Measurements from ENCODE around the gene CBX3. TPM values are rescaled to one million over a fixed set of nuclear protein-coding genes. Genes with fewer than 3 reads are reported as not detected.
"Not testable (repeated sequence)": the region's sequence is repeated elsewhere in the genome, so short reads cannot be mapped to it uniquely, and the experiment has no call there.

The CBX3 gene
- total RNA-seq, 4 donors from 2014 or later: 30.5 to 178 (median 88.1) TPM

DNA sequence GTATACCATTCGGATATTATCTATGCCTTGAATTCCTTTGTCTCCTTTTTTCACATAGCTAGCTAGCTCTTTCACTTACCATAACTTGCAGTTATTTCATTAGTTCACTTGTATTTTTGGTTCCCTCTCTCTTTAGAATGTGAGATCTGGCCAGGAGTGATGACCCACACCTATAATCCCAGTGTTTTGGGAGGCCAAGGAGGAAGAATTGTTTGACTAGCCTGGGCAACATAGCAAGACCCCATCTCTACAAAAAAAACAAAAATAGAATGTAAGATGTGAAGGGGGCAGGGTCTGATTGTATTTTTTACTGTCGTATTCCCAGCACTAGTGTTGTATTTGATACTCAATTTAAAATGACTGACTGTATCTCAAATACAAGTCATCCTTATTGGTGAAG is 29.9 kb upstream of the CBX3 start:
- no peak for TF ChIP-seq POLR2A (IDR thresholded peaks at IDR 0.05)
- TF ChIP-seq, protein P1, sequence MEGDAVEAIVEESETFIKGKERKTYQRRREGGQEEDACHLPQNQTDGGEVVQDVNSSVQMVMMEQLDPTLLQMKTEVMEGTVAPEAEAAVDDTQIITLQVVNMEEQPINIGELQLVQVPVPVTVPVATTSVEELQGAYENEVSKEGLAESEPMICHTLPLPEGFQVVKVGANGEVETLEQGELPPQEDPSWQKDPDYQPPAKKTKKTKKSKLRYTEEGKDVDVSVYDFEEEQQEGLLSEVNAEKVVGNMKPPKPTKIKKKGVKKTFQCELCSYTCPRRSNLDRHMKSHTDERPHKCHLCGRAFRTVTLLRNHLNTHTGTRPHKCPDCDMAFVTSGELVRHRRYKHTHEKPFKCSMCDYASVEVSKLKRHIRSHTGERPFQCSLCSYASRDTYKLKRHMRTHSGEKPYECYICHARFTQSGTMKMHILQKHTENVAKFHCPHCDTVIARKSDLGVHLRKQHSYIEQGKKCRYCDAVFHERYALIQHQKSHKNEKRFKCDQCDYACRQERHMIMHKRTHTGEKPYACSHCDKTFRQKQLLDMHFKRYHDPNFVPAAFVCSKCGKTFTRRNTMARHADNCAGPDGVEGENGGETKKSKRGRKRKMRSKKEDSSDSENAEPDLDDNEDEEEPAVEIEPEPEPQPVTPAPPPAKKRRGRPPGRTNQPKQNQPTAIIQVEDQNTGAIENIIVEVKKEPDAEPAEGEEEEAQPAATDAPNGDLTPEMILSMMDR (IDR thresholded peaks at IDR 0.05): no peak
- Histone ChIP-seq H3K36me3 (no peaks in the 10 kb centered on the region), H3K4me3 (no peak overlapping the region), H3K4me1 (no peaks in the 10 kb centered on the region), H3K27me3 (no peaks in the 10 kb centered on the region), H3K9me3 (no peaks in the 10 kb centered on the region), H3K27ac (no peak overlapping the region)
- intact Hi-C loops (cut with DNase I; ENCODE audit: low total_unique reads): no loop called here
- no peak for DNase-seq

DNA sequence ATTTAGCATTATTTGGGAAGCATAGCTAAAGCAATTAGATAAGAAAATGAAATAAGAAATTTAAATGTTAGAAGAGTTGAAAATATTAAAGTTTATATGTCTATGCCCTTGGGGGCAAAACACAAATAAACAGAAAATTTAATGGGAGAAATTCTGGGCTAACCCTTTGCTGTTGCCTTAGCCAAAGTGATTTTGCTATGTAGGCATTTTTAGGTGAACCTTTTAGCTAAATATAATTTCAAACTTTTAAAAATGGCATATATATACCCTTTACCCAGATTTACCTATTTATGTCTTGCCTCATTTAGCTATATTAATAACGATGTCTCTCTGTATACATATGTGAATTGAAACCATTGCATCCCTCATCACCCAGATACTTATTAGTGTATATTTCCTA is 29.5 kb upstream of the CBX3 start:
- Histone ChIP-seq H3K9me3 (no peaks in the 10 kb centered on the region), H3K4me1 (no peaks in the 10 kb centered on the region), H3K36me3 (no peaks in the 10 kb centered on the region), H3K27me3 (no peaks in the 10 kb centered on the region), H3K4me3 (no peak overlapping the region), H3K27ac (no peak overlapping the region)
- TF ChIP-seq POLR2A (IDR thresholded peaks at IDR 0.05): no peak
- no peak for DNase-seq
- intact Hi-C loops (cut with DNase I; ENCODE audit: low total_unique reads): no loop called here

DNA sequence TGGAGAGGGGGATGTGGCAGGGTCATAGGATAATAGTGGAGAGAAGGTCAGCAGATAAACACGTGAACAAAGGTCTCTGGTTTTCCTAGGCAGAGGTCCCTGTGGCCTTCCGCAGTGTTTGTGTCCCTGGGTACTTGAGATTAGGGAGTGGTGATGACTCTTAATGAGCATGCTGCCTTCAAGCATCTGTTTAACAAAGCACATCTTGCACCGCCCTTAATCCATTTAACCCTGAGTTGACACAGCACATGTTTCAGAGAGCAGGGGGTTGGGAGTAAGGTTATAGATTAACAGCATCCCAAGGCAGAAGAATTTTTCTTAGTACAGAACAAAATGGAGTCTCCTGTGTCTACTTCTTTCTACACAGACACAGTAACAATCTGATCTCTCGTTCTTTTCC is 25.6 kb upstream of the CBX3 start:
- not testable (repeated sequence) for H3K9me3 ChIP-seq, H3K4me3 ChIP-seq, DNase-seq

DNA sequence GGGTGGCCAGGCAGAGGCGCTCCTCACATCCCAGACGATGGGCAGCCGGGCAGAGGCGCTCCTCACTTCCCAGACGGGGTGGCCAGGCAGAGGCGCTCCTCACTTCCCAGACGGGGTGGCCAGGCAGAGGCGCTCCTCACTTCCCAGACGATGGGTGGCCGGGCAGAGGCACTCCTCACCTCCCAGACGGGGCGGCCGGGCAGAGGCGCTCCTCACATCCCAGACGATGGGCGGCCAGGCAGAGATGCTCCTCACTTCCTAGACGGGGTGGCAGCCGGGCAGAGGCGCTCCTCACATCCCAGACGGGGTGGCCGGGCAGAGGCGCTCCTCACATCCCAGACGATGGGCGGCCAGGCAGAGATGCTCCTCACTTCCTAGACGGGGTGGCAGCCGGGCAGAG is 24.8 kb upstream of the CBX3 start:
- intact Hi-C loops (cut with DNase I; ENCODE audit: low total_unique reads); H3K27ac ChIP-seq; H3K27me3 ChIP-seq; DNase-seq; H3K4me3 ChIP-seq; H3K9me3 ChIP-seq; H3K4me1 ChIP-seq; H3K36me3 ChIP-seq: not testable (repeated sequence)

More for the DNA sequence above, 25.6 kb upstream of the CBX3 start:
- H3K27me3 ChIP-seq; H3K36me3 ChIP-seq; H3K27ac ChIP-seq; intact Hi-C loops (cut with DNase I; ENCODE audit: low total_unique reads); H3K4me1 ChIP-seq: not testable (repeated sequence)

DNA sequence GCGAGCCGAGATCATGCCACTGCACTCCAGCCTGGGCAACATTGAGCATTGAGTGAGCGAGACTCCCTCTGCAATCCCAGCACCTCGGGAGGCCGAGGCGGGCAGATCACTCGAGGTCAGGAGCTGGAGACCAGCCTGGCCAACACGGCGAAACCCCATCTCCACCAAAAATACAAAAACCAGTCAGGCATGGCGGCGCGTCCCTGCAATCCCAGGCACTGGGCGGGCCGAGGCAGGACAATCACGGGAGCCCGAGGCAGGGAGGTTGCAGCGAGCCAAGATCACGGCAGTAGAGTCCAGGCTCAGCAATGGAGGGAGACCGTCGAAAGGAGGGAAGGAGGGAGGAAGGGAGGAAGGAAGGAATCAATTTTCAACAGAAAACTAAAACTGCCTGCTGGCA is 24.3 kb upstream of the CBX3 start:
- H3K4me1 ChIP-seq; intact Hi-C loops (cut with DNase I; ENCODE audit: low total_unique reads); H3K27me3 ChIP-seq; H3K9me3 ChIP-seq; H3K36me3 ChIP-seq; H3K27ac ChIP-seq; DNase-seq; H3K4me3 ChIP-seq: not testable (repeated sequence)

DNA sequence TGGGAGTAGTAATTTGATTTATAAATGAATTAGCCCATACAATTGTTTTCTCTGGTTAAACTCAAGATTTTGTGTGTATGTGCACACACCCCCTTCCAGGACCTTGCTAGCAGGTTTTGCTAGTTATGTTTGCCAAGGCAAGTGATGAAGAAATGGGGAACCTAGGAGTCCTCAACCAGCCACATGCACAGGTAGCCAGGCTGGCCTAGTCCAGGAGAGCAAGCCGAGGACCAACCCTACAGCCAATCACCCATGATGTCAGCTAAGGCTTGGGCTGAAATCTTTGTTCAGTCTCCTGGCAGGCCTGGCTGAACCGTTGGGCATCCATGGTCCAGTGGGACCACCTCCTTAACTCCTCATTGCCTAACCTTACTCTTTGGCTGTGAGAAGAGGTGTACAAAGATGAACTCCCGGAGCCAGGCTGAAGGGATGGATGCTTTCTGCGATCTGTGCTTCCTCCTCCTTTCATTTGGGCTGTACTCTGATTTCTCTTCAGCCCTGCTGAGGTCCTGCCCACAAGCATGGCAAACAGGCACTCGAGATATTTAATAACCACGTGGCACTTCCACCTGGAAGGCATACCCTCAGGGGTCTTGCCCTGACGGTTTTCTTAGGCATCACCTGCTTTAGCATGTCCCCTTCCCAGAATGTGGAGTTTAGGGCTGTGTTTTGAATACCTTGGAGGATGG is 23.1 kb upstream of the CBX3 start:
- no peaks in the 10 kb centered on the region for H3K4me1 ChIP-seq
- no peak overlapping the region for H3K4me3 ChIP-seq
- no peaks in the 10 kb centered on the region for H3K27me3 ChIP-seq
- DNase-seq: no peak
- H3K27ac ChIP-seq: no peak overlapping the region
- intact Hi-C loops (cut with DNase I; ENCODE audit: low total_unique reads): no loop called here
- H3K36me3 ChIP-seq: no peaks in the 10 kb centered on the region
- TF ChIP-seq, protein P1 (IDR thresholded peaks at IDR 0.05): no peak
- TF ChIP-seq POLR2A (IDR thresholded peaks at IDR 0.05): no peak
- H3K9me3 ChIP-seq: no peaks in the 10 kb centered on the region

DNA sequence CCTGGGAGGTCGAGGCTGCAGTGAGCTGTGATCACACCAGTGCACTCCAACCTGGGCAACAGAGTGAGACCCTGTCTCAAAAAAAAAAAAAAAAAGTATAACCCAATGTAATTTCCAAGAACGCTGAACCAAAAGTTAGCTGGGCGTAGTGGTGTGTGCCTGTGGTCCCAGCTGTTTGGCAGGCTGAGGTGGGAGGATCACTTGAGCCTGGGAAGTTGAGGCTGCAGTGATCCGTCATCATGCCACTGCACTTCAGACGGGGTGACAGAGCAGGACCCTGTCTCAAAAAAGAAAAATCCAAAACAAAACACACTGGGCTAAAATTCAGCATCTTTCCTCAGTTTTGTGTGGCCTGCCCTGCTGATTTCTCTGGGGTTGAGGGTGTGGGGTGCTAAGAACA is 22.1 kb upstream of the CBX3 start:
- DNase-seq: no peak
- no peaks in the 10 kb centered on the region for H3K36me3 ChIP-seq
- intact Hi-C loops (cut with DNase I; ENCODE audit: low total_unique reads): no loop called here
- no peaks in the 10 kb centered on the region for H3K27me3 ChIP-seq
- TF ChIP-seq, protein P1 (IDR thresholded peaks at IDR 0.05): no peak
- no peak for TF ChIP-seq POLR2A (IDR thresholded peaks at IDR 0.05)
- H3K4me3 ChIP-seq: no peak overlapping the region
- H3K27ac ChIP-seq: no peak overlapping the region
- no peaks in the 10 kb centered on the region for H3K9me3 ChIP-seq
- H3K4me1 ChIP-seq: no peaks in the 10 kb centered on the region
